RWPE1 (cell line): ENCODE data around the gene INTS7.

Source experiments
- CTCF ChIA-PET: fragments of 350-600 bp; sonication (Branson Sonifier 250); formaldehyde crosslinking; extraction: SDS; loops from one replicate; lab custom pipeline; 2021; lab: Yijun Ruan, JAX
- POLR2A ChIA-PET: fragments of 400-600 bp; formaldehyde crosslinking; extraction: SDS; loops from one replicate; lab custom pipeline; 2020; ENCODE audit warnings: antibody characterized with exemption; ENCODE audit not compliant: low non-redundant PET; lab: Yijun Ruan, JAX
- DNase-seq: peaks from one replicate; pipeline ENCODE4 v3.0.0; 2012; ENCODE audit warnings: low spot score
- H3K27ac ChIP-seq: fragments of 450-650 bp; 2 replicates; pipeline ENCODE4 v1.5.1; 2017
- TF ChIP-seq, protein P1 (sequence below): fragments of 450-650 bp; conservative IDR thresholded peaks from 2 replicates; pipeline ENCODE4 v1.5.1; 2017; ENCODE audit warnings: low read depth, mild to moderate bottlenecking

INTS7 gene

DNA sequence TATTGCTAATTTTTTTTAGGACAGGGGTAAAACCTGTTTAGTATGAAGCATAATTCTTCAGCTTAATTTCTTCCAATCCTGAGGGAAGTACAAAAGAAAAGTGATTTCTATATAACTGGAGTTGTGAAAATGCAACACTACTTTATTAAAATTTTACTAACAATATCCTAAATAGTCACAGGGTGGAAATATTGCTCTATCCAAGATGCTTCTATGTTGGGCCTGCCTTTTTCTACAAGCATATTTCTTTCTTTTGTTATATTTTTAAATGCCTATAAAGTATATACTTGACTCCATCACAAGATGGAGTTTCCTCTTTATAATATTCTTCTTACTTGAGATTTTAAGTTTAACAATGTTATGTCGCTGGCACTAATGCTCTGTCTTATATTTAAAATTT, 38.1 kb upstream of the INTS7 start:
- H3K27ac ChIP-seq: no peak overlapping the region
- POLR2A ChIA-PET: no interaction called here
- TF ChIP-seq, protein P1, sequence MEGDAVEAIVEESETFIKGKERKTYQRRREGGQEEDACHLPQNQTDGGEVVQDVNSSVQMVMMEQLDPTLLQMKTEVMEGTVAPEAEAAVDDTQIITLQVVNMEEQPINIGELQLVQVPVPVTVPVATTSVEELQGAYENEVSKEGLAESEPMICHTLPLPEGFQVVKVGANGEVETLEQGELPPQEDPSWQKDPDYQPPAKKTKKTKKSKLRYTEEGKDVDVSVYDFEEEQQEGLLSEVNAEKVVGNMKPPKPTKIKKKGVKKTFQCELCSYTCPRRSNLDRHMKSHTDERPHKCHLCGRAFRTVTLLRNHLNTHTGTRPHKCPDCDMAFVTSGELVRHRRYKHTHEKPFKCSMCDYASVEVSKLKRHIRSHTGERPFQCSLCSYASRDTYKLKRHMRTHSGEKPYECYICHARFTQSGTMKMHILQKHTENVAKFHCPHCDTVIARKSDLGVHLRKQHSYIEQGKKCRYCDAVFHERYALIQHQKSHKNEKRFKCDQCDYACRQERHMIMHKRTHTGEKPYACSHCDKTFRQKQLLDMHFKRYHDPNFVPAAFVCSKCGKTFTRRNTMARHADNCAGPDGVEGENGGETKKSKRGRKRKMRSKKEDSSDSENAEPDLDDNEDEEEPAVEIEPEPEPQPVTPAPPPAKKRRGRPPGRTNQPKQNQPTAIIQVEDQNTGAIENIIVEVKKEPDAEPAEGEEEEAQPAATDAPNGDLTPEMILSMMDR: no peak
- CTCF ChIA-PET: interaction anchor here (0.6 to 1.7 kb wide), 2 partner anchors 50 to 382 kb away, joined by 5 to 6 read pairs; no protein-coding TSS in a partner anchor
- DNase-seq: no peak

DNA sequence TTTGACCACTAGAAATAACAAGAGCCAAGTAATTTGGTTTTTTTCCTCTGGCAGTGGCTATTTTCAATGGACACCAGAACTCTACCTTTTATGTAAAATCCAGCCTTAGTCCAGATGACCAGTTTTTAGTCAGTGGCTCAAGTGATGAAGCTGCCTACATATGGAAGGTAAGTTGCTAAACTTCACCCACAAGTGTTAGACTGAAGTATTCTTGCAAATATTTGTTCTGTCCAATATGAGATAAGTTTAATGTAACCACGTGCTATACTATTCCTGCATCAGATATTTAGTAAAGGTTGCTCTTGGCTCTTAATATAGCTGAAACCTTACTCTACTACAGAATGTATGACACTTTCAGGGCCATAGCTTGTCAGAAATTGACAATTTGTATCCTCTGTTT, 36.7 kb upstream of the INTS7 start:
- H3K27ac ChIP-seq: no peak overlapping the region
- no peak for DNase-seq
- CTCF ChIA-PET: interaction anchor here (0.5 to 1.7 kb wide), 3 partner anchors 17 to 384 kb away, joined by 5 to 6 read pairs (median 5); partner anchors contain the start of genes DTL and INTS7
- POLR2A ChIA-PET: no interaction called here
- TF ChIP-seq, protein P1: no peak

DNA sequence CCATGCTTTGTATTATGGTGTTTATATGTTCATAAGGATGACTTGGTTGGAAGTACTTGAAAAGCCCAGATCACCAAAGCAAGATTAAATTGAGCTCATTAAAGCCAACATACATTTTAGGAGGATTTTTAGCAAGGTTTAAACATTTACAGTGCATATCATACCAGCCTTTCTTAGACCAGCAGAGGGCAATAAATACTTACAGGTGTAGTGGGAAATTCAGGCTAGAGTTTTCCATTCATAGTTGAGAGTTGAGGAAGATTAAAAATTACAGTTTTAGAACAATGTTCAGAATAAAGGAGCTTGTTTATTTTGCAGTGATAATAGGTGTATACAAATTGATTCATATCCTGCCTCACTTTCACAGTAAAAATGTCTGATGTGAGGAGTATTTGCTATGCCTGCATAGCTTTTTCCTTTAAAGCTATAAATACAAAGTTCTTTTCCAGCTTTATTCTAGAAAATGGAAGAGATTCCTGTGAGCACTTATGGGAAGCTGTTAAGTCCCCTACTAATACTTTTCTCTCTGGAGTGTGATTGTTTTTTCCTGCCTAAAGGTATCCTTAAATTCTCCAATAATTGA, 35.5 kb upstream of the INTS7 start:
- TF ChIP-seq, protein P1: peak; percentile 57
- ChIA-PET CTCF (interaction anchor here (0.6 to 3.1 kb wide), 29 partner anchors 9 to 1708 kb away, joined by 3 to 53 read pairs (median 4); partner anchors contain the start of genes DTL, INTS7 and NENF), POLR2A (no interaction called here)
- DNase-seq: peak; percentile 20
- H3K27ac ChIP-seq: no peak overlapping the region

DNA sequence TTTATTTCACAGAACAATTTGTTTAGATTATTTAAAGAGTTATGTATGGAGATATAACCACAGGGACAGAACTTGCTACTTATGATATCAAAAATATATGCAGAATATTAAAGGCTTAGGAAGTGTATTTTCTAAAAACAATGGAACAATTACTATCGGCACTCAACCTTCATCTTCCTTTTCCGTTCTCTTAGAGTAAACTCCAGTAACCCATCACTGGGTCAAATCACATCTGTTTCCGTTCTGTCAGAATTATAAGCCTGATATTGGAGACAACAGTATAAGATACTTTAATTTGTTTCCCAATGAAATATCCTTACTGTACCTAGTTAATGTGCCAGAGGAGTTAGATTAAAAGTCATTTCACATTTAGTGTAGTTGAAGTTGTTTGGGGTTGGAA, 32.4 kb upstream of the INTS7 start:
- ChIA-PET POLR2A (no interaction called here), CTCF (no interaction called here)
- TF ChIP-seq, protein P1: no peak
- DNase-seq: no peak
- H3K27ac ChIP-seq: no peak overlapping the region

DNA sequence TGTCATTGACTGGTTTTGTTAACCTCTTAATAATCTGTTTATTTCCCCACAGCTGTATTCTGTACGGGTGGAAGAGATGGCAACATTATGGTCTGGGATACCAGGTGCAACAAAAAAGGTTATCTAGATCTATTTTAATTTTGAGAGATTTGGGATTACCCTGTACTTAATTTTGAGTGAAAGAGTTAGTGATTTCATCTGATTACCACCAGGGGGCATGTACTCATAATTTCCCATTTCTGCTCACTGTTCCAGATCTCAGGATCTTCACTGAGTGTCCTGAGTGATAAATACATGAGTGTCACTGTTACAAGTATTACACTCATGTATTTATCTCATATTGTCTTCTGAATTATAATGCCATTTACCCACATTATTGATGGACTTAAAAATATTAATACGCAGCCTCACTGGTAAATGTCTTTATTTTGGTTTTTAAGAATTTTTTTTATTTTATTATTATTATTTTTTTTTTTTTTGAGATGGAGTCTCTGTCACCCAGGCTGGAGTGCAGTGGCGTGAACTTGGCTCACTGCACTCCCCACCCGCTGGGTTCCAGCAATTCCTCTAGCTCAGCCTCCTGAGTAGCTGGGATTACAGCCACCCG, 27.6 kb upstream of the INTS7 start:
- ChIA-PET POLR2A (no interaction called here), CTCF (interaction anchor here (0.5 to 2.2 kb wide), 8 partner anchors 8 to 515 kb away, joined by 3 to 8 read pairs (median 3); no protein-coding TSS in a partner anchor)
- peak; percentile 43 for DNase-seq
- TF ChIP-seq, protein P1: peak; percentile 73
- H3K27ac ChIP-seq: no peak overlapping the region

DNA sequence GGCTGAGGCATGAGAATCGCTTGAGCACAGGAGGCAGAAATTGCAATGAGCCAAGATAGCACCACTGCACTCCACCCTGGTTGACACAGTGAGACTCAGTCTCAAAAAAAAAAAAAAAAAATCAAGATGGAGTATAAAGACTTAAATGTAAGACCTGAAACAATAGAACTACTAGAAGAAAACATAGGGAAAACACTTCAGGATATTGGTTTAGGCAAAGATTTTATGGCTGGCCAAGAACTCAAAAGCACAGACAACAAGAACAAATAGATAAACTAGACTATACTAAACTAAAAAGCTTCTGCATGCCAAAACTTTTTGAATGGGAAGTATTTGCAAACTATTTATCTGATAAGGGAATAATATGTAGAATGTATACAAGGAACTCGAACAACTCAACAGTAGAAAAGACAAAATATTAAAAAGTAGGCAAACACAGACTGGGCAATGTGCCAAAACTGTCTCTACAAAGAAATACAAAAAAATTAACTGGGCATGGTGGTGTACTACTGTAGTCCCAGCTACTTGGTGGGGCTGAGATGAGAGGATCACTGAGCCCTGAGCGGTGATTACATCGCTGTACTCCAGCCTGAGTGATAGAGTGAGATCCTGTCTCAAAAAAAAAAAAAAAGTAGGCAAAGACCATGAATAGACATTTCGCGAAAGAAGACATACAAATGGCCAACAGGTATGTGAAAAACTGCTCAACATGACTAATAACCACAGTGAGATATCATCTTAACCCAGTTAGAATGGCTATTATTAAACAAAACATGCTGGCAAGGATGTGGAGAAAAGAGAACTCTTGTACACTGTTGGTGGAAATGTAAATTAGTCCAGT, 25.5 kb upstream of the INTS7 start:
- ChIA-PET CTCF (interaction anchor here (0.6 kb wide), 2 partner anchors 19 to 1922 kb away, joined by 3 read pairs; no protein-coding TSS in a partner anchor), POLR2A (no interaction called here)
- no peak overlapping the region for H3K27ac ChIP-seq
- DNase-seq: no peak
- TF ChIP-seq, protein P1: no peak
